Daoy (cell line): ENCODE data around the gene CCKAR. TPM values are rescaled to one million over a fixed set of nuclear protein-coding genes. Genes with fewer than 3 reads are reported as not detected.

Source experiments
- DNase-seq: peaks from one replicate; pipeline ENCODE4 v3.0.0-alpha.2; 2015; ENCODE audit warnings: low read depth
- total RNA-seq: library from RNA; depleted of rRNA; stranded (reverse); fragments of >200 nt; shearing (Covaris generic); gene quantifications from 2 replicates; pipeline ENCODE4 v1.2.3, GENCODE V29; 2014; rRNA removed

CCKAR gene
- total RNA-seq, 1 experiment from 2014 or later: 2.9 TPM

DNA sequence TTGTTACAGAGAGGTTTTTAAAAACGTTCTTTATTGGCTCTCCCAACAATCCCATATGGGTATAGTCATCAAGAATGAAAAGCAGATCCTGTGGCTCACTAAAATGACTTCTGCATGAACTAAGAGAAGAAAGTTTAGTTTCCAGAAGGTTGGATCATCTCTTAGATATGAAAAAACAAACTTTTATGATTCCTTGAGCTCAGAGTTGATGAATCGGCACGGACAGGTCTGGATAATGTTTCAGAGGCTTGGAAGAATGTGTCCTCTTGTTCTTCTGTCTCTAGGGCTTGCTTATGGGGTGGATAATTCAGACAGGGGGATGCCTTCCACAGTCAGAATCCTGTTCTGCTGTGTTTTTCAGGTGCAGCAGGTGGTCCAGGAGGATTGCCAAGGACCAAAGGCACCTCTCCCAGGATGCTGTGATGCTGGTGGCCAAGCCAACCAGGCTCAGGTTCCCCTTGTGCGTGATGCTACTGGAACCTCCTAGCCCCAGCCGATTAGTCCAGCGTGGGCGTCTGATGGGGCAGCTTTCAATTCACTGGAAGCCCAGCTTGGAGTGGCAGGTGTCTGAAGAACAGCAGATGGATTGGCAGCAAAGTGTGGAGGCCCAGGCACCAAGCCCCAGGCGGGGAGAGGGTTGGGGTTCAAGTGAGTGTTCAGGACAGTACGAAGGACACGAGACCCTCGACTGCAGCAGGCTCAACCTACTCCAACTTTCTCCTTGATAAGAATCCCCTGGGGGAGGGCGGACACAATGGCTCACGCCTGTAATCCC is 30.3 kb downstream of the CCKAR start:
- DNase-seq: no peak

DNA sequence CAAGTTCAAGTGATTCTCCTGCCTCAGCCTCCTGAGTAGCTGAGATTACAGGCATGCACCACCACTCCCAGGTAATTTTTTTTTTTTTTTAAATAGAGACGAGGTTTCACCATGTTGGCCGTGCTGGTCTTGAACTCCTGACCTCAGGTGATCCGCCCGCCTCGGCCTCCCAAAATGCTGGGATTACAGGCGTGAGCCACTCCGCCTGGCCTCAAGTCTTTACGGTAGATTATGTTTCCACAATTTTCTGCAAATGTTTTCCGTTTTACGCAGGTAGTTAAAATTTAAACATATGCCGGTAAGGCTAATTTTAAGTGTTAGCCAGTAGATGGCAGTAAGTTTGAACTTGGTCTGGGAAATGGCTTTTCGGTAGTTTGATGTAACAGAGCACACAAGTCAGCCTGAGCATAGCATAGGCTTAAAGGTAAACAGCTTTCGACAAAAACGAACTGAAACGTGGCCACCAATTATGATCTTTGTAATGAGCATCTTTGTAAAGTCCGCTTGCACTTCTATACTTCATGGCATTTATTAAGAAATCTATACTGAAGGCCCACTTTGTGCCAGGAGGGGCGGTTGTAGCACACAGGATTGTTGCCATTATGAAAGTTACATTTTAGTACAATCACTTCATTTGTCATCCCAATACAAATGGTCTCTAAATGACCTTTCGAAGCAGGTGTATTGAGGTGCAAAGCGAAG is 31.1 kb downstream of the CCKAR start:
- peak; percentile 37 for DNase-seq

DNA sequence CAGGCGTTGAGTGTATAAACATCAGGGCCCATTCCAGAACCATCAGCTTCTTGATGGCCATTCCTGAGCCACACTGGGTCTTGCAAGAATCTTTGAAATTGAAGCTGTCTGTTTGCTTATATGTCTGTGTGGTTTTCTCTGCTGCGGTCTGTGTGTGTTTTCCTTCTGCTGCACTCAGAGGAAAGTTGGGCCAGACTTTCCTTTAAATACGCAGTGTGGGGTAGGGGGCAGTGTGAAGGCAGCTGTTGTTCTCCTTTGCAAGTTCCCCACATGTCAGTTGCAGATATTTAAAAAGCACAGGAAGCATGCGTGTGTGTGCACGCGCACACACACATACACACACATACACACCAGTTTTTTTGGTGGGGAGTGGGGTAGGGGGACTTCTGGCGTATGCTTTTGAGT is 32.1 kb downstream of the CCKAR start:
- peak; percentile 31 for DNase-seq

DNA sequence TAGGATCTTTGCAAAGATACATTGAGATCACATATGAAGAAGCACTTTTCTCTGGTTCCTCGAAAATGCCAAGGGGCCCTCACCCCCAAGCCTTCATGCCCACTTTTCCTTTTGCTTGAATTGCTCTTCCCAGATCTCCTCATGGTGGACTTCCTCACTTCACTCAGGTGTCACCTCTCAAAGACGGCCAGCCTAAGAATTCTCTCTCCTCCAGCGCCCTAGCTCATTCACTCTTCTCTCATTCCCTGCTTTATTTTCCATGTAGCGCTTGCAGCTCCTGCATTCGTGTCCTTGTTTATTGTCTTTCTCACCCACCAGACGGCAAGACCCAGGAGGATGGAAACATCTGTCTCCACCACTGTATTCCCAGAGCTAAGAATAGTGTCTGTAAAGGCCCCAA is 32.9 kb downstream of the CCKAR start:
- no peak for DNase-seq

DNA sequence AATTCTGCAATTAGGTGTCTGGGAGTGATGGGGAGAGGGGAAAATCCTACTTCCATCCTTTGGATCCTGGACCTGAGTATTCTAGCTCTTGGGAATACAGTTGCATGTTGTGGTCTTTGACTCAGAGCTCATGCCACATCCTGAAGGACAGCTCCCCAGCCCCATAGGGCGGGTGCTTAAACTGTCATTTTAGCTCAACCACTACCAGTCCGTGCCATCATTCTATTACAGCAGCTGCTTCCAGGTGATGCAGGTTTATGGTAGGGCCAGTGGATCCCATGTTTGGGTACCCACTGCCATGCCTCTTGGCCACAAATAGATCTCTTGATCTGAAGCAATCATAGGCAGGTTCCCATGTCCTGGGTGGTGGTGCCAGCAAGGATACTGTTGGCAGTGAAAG is 34.7 kb downstream of the CCKAR start:
- DNase-seq: peak; percentile 15

DNA sequence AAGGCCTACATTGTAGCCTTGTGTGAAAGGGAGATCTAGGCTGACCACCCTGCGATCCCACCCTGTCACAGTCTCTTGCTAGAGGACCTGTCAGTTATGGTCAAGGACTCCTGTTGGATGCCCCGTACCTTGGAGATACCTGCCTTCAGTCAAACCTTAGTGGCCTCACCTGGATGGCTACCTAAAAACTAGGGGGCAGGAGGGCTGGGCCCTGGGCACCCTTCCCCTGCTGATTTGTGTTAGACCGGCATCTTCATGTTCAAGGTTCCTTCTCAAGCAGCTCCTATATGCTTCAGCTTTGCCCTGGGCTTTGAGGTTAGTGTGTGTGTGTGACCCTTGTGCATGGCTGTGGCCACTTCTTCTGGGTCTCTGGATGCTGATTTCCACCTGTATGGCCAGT is 35.3 kb downstream of the CCKAR start:
- no peak for DNase-seq

DNA sequence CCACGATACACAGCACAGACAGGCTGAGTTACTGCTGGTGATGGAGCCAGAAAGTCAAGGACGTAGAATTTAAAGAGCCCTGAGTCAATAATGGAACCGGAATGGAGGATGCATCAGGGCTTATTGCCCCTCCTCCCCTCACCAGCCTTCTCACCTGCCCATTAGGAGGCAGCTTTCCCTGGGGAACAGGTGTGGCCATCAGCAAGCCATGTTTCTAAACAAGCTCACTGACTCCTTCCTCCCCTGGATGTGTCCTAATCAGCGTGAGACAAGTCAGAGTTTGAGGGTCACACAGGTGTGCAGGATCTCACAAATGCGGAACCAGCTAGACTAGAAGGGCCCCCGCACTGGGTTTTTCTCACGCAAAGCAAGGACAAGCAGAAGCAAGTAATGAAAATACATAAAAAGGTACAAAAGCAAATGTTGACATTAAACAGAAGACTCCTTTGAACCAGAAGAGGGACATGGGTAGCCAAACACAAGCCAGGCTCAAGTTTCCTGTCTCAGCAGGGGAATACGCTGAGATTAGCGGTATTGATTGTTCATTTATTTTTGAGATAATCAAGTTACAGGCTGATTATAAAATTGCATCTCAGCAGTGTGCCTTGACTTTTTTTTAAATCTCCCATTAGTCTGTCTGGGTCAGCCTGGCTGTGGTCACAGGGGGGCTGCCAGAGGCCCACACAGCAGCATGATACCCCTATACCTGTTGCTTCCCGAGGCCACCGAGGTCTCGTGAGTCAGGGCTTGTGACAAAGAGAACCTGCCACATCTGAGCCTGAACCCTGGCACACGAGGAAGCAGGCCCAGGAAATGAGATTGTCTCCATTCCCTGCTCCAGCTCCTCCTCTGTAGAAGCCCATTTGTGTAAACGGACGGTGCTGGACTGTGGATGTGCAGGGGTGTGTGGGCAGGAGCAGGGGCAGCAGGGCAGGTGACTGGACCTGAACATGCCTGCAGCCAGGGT is 37.4 kb downstream of the CCKAR start:
- no peak for DNase-seq

DNA sequence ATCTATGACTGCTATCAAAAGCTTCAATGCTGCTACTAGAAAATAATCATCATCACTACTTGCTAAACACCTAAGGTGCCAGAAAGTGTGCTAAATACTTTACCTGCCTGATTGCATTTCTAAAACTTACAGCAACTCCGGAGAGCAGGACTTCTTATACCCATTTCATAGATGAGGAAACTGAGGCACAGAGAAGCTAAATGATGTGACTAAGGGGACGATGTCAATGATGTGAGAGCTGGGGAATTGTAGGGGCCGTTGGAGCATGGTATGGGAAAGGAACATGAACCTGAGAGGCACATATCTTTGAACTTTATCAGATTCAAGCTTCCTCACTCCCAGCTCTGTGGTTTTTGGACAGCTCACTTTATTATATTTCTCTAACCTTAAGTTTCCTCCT is 38.7 kb downstream of the CCKAR start:
- no peak for DNase-seq

DNA sequence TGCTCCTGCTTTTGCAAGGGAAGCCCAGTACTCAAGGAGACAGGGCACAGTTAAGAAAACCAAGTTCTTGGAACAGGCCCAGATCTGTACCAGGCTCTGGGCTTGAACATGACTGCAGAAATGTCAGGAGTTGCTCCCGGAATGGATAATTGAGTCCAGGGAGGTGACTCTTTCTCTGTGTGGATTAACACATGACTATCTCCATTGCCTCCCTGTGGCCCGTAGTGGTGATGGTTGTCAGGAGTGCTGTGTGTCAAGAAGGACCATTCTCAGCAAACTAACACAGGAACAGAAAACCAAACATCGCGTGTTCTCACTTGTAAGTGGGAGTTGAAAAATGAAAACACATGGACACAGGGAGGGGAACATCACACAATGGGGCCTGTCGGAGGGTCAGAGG is 39.9 kb downstream of the CCKAR start:
- DNase-seq: no peak

DNA sequence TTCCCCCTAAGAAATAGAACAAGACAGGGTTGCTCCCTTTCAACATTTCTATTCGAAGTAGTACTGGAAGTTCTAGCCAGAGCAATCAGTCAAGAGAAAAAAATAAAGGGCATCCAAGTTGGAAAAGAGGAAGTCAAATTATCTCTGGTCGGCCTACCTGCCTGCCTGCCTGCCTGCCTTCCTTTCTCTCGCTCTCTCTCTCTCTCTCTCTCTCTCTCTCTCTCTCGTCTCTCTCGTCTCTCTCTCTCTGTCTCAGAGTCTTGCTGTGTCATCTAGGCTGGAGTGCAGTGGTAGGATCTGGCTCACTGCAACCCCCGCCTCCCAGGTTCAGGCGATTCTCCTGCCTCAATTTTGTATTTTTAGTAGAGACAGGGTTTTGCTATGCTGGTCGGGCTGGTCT is 42.9 kb downstream of the CCKAR start:
- DNase-seq: no peak

DNA sequence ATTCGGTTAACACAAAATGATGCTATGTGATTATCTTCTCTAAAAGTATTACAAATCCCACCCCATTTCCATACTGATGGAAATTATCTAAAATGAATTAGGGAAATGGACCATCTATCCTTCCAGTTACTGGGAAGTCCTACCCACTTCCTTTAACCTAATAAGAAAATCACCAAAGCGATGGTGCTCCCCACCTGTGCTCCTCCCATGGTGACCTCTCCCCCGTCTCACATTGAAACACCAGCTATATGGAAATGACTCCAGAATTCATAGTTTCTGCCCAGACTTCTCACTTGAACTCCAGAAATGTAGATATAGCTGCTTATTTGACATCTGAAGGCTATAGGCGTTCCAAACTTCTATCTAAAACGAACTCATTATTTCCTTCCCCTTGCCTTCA is 48.5 kb downstream of the CCKAR start:
- DNase-seq: no peak

DNA sequence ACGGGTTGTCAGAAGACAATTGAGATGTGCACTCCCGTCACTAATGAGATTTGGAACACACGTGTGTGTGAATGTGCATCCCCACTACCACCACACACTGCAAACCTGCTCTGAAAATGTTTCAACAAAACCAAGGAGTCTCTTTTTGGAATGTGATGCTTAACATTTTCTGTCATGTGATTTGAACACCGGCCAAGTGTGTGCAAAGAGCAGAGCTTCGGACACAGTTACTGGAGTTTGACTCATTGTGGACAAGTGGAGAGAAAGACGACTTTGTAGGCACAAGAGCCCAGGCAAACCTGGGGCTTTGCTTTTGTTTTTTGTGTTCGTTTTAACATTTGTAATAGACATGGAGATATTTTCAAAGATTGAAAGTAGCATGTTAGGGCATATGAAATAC is 49.2 kb downstream of the CCKAR start:
- DNase-seq: peak; percentile 22

DNA sequence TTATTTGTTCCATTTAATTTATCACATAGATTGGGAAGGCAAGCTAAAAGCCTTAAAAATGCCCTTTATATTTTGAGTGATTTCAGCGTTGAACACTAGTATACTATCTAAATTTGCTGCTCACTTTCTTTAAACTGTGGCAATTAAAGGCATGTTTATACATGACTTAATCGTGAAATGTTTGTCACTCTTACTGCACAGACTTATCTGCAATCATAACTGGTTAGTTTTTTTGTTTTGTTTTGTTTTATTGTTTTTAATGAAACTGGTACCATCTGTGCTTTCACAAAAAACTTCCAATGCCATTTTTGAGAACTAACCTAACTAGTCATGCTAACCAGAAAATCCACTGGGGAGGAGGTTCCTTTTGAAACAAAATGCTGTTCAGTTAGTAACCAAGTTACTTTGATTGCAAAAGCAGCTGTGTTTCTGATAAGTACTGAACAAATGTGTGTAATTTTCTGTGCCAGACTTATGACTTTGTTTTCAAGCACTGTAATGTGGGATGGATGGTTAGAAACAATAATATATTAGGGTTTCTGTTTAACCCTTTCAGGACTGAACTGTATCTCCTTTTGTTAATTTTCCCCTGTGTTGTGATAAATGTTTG is 56.1 kb downstream of the CCKAR start:
- no peak for DNase-seq

DNA sequence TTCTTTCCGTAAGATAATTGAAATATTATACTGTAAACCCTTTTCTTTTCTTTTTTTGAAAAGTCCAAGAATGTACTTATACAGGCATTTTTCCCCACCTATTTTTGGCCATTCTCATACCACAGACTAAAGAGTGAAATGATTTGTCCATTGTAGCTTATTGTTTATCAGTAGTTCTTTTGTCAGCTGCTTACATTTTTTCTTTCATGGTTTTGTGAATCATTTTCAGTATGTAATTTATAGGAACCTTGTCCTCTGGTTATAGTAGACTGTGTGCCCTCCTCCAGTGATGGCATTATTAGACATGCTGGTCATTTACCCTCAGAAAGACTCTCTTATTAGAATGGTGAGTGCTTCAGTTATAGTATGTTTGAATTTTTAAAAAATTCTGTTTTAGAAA is 56.7 kb downstream of the CCKAR start:
- no peak for DNase-seq

DNA sequence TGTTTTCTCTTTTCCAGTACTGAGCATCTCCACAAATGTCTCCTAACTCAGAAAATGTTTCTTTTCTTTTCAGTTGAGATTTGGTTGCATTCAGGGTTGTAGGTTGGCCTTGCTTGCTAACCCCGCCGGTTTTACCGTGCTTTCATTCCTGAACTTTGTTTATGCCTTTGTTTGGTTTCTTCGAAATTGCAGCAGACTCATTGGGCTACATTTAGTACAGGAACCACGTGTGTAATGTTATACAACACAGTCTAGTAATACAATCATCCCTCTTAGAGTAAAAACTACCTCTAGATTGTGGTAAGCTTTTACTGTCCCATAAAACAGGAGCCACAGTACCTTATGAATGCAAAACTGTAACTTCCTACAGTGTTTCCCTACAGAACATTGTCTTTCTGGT is 57.9 kb downstream of the CCKAR start:
- no peak for DNase-seq

DNA sequence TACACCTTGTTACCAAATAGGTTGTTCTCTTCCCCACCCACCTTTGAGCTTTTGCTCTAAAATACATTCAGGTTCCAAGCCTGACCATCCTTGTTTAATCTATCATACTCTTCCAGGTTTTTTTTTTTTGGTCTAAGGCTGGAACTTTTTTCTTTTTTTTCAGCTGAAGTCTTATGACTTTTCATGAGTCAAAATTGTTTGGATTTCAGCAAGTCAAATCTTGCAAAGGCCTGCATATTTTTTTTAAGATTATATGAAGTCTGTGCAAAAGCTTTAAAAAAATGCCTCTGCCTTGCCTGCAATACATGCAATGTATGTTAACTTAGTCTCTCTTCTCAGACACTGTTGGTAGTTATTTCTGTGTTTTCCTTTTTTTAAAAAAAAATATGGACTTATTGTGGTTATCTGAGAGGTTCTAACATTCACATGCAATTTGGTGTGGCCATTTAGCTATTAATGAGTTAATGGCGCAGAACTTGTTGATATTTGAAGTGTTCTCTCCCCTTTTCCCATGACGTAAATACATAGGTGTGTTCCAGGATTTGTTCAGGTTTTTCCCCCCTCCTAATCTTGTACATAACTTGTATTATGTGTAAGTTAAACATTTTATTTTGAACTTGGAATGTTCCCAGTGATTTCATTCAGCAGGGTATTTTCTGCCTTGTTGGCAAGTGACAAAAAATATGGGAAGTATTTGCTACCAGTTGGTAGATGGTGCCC is 58.7 kb downstream of the CCKAR start:
- DNase-seq: no peak

Other genes with a start within 250 kb of the CCKAR start
- gene RBPJ, start 169.5 kb downstream of the CCKAR start, total RNA-seq: 33.9 and 78.3 TPM in 2 replicates
- 22.7 and 49.4 TPM in 2 replicates for gene TBC1D19, start 93.6 kb upstream of the CCKAR start, total RNA-seq